NB4 (cell line): ENCODE measurements around the gene UNC5CL.
"Not testable (repeated sequence)": the region's sequence is repeated elsewhere in the genome, so short reads cannot be mapped to it uniquely, and the experiment has no call there.

ENCODE experiments used
- DNase-seq: peaks from one replicate; pipeline ENCODE4 v3.0.0; 2010; ENCODE audit warnings: low read depth
- H3K4me3 ChIP-seq: one replicate; pipeline ENCODE4 v1.5.1; 2011; ENCODE audit warnings: mild to moderate bottlenecking, low read depth, low read length, moderate library complexity
- CTCF ChIP-seq: IDR thresholded peaks from one replicate; pipeline ENCODE4 v1.5.1; 2012; ENCODE audit warnings: low read depth, low read length
- MAX ChIP-seq: IDR thresholded peaks from 2 replicates; pipeline ENCODE4 v1.6.1; 2011; ENCODE audit warnings: low read depth, low read length
- MYC ChIP-seq: IDR thresholded peaks from 2 replicates; pipeline ENCODE4 v1.6.1; 2011; ENCODE audit warnings: low read depth, low read length
- POLR2A ChIP-seq: IDR thresholded peaks from 2 replicates; pipeline ENCODE4 v1.6.1; 2011; ENCODE audit warnings: mild to moderate bottlenecking; ENCODE audit not compliant: insufficient read length; ENCODE audit errors: extremely low read depth

Gene UNC5CL

GRCh38 chr6:41022294-41022693, 16.7 kb downstream of the UNC5CL start:
- TF ChIP-seq CTCF (no peak), MYC (no peak), MAX (no peak), POLR2A (no peak)
- H3K4me3 ChIP-seq, result no peak overlapping the region
- no peak for DNase-seq

- no peak overlapping the region for H3K4me3 ChIP-seq
- DNase-seq, result peak; percentile 20
- TF ChIP-seq CTCF, result no peak
- no peak for TF ChIP-seq MAX
- no peak for TF ChIP-seq MYC
- no peak for TF ChIP-seq POLR2A
Observed at GRCh38 chr6:41021832-41022231, 17.2 kb downstream of the UNC5CL start.

- no peak overlapping the region for H3K4me3 ChIP-seq
- no peak for TF ChIP-seq POLR2A
- TF ChIP-seq MYC, result no peak
- TF ChIP-seq CTCF, result no peak
- TF ChIP-seq MAX, result no peak
- no peak for DNase-seq
Observed at GRCh38 chr6:41017663-41018062, 21.4 kb downstream of the UNC5CL start.

- H3K4me3 ChIP-seq, DNase-seq: not testable (repeated sequence)
Observed at GRCh38 chr6:41015860-41016259, 23.2 kb downstream of the UNC5CL start.

- DNase-seq, result no peak
- no peak overlapping the region for H3K4me3 ChIP-seq
- no peak for TF ChIP-seq POLR2A
- no peak for TF ChIP-seq MYC
- TF ChIP-seq MAX, result no peak
- TF ChIP-seq CTCF, result no peak
Observed at GRCh38 chr6:41014780-41015179, 24.2 kb downstream of the UNC5CL start.

GRCh38 chr6:41013466-41014153, 25.4 kb downstream of the UNC5CL start:
- H3K4me3 ChIP-seq, result no peak overlapping the region
- TF ChIP-seq CTCF, result no peak
- TF ChIP-seq MAX, result no peak
- DNase-seq, result no peak
